ENCODE measurements around the gene FOXN3.

DNA sequence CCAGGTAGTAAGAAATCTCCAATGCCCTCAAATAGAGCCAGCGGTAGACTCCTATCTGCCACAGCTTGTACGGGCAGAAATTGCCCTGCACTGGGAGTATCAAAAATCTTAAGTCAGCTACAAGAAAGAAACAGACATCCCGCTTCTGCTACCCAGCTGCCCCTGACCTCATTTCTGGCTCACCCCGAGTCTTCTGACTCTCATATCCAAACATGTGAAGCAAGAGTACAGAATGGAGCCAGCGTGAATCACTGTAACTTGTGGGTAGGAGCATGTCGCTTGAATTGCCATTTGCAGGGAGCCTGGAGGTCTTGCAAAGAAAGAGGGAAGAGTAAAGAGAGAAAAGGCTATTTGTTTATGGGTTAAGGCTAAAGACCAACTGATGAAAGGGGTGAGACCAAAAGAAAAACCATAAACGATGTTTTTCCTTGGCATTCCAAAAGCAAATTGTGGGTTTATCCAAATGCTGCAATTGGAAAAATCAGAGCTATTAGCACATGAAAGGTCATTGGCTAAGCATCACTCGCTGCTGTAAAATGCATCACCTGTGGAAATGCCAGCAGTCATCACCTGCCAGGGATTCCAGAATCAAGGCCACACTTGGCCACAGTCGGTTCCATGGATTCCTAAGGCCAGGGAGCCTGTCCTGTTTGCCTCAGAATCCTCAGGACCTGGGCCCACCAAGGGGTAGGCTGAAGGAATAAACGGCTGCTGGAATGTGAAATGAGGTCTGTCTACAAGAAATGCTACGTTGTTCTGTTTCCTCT is 86.6 kb downstream of the FOXN3 start:
- TF ChIP-seq, protein P1, sequence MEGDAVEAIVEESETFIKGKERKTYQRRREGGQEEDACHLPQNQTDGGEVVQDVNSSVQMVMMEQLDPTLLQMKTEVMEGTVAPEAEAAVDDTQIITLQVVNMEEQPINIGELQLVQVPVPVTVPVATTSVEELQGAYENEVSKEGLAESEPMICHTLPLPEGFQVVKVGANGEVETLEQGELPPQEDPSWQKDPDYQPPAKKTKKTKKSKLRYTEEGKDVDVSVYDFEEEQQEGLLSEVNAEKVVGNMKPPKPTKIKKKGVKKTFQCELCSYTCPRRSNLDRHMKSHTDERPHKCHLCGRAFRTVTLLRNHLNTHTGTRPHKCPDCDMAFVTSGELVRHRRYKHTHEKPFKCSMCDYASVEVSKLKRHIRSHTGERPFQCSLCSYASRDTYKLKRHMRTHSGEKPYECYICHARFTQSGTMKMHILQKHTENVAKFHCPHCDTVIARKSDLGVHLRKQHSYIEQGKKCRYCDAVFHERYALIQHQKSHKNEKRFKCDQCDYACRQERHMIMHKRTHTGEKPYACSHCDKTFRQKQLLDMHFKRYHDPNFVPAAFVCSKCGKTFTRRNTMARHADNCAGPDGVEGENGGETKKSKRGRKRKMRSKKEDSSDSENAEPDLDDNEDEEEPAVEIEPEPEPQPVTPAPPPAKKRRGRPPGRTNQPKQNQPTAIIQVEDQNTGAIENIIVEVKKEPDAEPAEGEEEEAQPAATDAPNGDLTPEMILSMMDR (IDR thresholded peaks at IDR 0.05): no peak
- TF ChIP-seq POLR2A (IDR thresholded peaks at IDR 0.05) (no peak), POLR2AphosphoS5 (IDR thresholded peaks at IDR 0.05) (peak in 2 of 3 donors; percentile 17 to 35), EP300 (IDR thresholded peaks at IDR 0.05; ENCODE audit: low read depth) (no peak)

Measured in transverse colon (tissue), 4 donors.